A549 (cell line): ENCODE results near the gene DHX58. TPM values are rescaled to one million over a fixed set of nuclear protein-coding genes. Genes with fewer than 3 reads are reported as not detected.

Experiments used
- ATAC-seq, 2 experiments: fragments of 200-7000 bp in 1 of 2; fragments of >200 bp in 1 of 2; cut with Nextera tagmentation in 1 of 2; cut with Tn5 transposase in 1 of 2; 3 replicates each; pipeline versions ENCODE4 v1.8.0 to v1.9.1; 2018 to 2020; ENCODE audit warnings: mild to moderate bottlenecking in 1 of 2, moderate library complexity in 1 of 2
- CTCF ChIA-PET: fragments of 300-600 bp; sonication (Branson Sonifier 250); formaldehyde crosslinking; extraction: SDS; loops from one replicate; lab custom pipeline; 2021; ENCODE audit warnings: antibody characterized with exemption, inconsistent platforms; lab: Yijun Ruan, JAX
- POLR2A ChIA-PET: fragments of 350-600 bp; formaldehyde crosslinking; extraction: SDS; loops from one replicate; lab custom pipeline; 2021; ENCODE audit warnings: antibody characterized with exemption, inconsistent platforms; lab: Yijun Ruan, JAX
- DNase-seq, 2 experiments: peaks; one replicate each; pipeline versions ENCODE4 v3.0.0 to v3.0.0-alpha.2; 2011 to 2016; ENCODE audit warnings: low read depth in 1 of 2, low spot score in 1 of 2
- FAIRE-seq: peaks from 2 replicates; lab custom pipeline; 2011; peaks lifted over from hg19 to GRCh38; lab: Jason Lieb, UNC
- H3K27ac ChIP-seq, 2 experiments: fragments of >200 bp; sonication (Bioruptor Twin); formaldehyde crosslinking; 3 replicates each; pipeline ENCODE4 v1.5.1; 2016 to 2017
- H3K4me1 ChIP-seq: fragments of >200 bp; sonication (Bioruptor Twin); formaldehyde crosslinking; 3 replicates; pipeline ENCODE4 v1.6.1; 2016
- H3K4me2 ChIP-seq: fragments of >200 bp; sonication (Bioruptor Twin); formaldehyde crosslinking; 3 replicates; pipeline ENCODE4 v1.6.1; 2016
- H3K4me3 ChIP-seq: fragments of >200 bp; sonication (Bioruptor Twin); formaldehyde crosslinking; 3 replicates; pipeline ENCODE4 v1.5.1; 2016
- H3K9me3 ChIP-seq: fragments of >200 bp; sonication (Bioruptor Twin); formaldehyde crosslinking; 3 replicates; pipeline ENCODE4 v1.6.1; 2016
- BHLHE40 ChIP-seq: IDR thresholded peaks from 2 replicates; pipeline ENCODE4 v1.6.1; 2012; ENCODE audit warnings: low read depth, low read length, inconsistent platforms
- CHD4 ChIP-seq: fragments of 200-600 bp; sonication (generic); IDR thresholded peaks from 2 replicates; pipeline ENCODE4 v1.6.1; 2016; ENCODE audit warnings: antibody characterized with exemption, mild to moderate bottlenecking, borderline replicate concordance
- CTCF ChIP-seq: fragments of >200 bp; sonication (Bioruptor Twin); formaldehyde crosslinking; IDR thresholded peaks from 3 replicates; pipeline ENCODE4 v1.5.1; 2016
- EHF ChIP-seq: fragments of 250-450 bp; sonication (Bioruptor Pico); IDR thresholded peaks from 2 replicates; pipeline ENCODE4 v1.5.0; 2020; ENCODE audit warnings: mild to moderate bottlenecking
- EP300 ChIP-seq, 2 experiments: fragments of >200 bp; sonication (Bioruptor Twin); formaldehyde crosslinking; IDR thresholded peaks; 2 replicates in 1 of 2; 3 replicates in 1 of 2; pipeline ENCODE4 v1.6.1; 2016 to 2017
- ESRRA ChIP-seq: fragments of 150-350 bp; IDR thresholded peaks from 2 replicates; pipeline ENCODE4 v1.6.1; 2014; ENCODE audit warnings: mild to moderate bottlenecking, low read length, borderline replicate concordance
- FOSL2 ChIP-seq, 2 experiments: fragments of 450-650 bp in 1 of 2; fragments of >200 bp in 1 of 2; sonication (Bioruptor Twin) in 1 of 2; formaldehyde crosslinking; IDR thresholded peaks; 2 replicates each; pipeline versions ENCODE4 v1.5.0 to v1.6.1; 2016 to 2020; ENCODE audit warnings: mild to moderate bottlenecking in 1 of 2, moderate library complexity in 1 of 2
- FOXS1 ChIP-seq: fragments of 250-450 bp; sonication (Bioruptor Pico); IDR thresholded peaks from 2 replicates; pipeline ENCODE4 v1.5.0; 2020; ENCODE audit warnings: mild to moderate bottlenecking, moderate library complexity
- HDAC2 ChIP-seq: fragments of 200-600 bp; sonication (generic); IDR thresholded peaks from 2 replicates; pipeline ENCODE4 v1.6.1; 2016
- HEYL ChIP-seq: fragments of 250-450 bp; sonication (Bioruptor Pico); IDR thresholded peaks from 2 replicates; pipeline ENCODE4 v1.8.0; 2021; ENCODE audit warnings: mild to moderate bottlenecking, moderate library complexity
- KDM5A ChIP-seq: fragments of 200-600 bp; sonication (generic); IDR thresholded peaks from 2 replicates; pipeline ENCODE4 v1.6.1; 2016; ENCODE audit warnings: antibody characterized with exemption, mild to moderate bottlenecking
- MAFK ChIP-seq: fragments of 450-650 bp; IDR thresholded peaks from 2 replicates; pipeline ENCODE4 v1.6.1; 2014; ENCODE audit not compliant: partially characterized antibody
- MAX ChIP-seq: IDR thresholded peaks from 2 replicates; pipeline ENCODE4 v1.6.1; 2012
- MAZ ChIP-seq: fragments of 150-350 bp; IDR thresholded peaks from 2 replicates; pipeline ENCODE4 v1.6.1; 2014; ENCODE audit warnings: antibody characterized with exemption, low read depth, low read length, borderline replicate concordance
- MYC ChIP-seq: IDR thresholded peaks from 2 replicates; pipeline ENCODE4 v1.6.1; 2012; ENCODE audit warnings: mild to moderate bottlenecking, inconsistent platforms, low read length, improper control_type of control experiment, borderline replicate concordance
- NFE2L2 ChIP-seq: fragments of 150-350 bp; conservative IDR thresholded peaks from 2 replicates; pipeline ENCODE4 v1.6.1; 2014; ENCODE audit warnings: low read length
- NPAS2 ChIP-seq: fragments of 250-450 bp; sonication (Bioruptor Pico); IDR thresholded peaks from 2 replicates; pipeline ENCODE4 v1.8.0; 2022; ENCODE audit warnings: mild to moderate bottlenecking, moderate library complexity, borderline replicate concordance
- NR3C1 ChIP-seq: fragments of >200 bp; sonication (Bioruptor Twin); formaldehyde crosslinking; IDR thresholded peaks from 3 replicates; pipeline ENCODE4 v1.6.1; 2017
- POLR2AphosphoS2 ChIP-seq: conservative IDR thresholded peaks from 2 replicates; pipeline ENCODE4 v1.6.1; 2012; ENCODE audit warnings: low read length, improper control_type of control experiment, inconsistent platforms
- RAD21 ChIP-seq, 2 experiments: fragments of >200 bp in 1 of 2; sonication (Bioruptor Twin) in 1 of 2; formaldehyde crosslinking in 1 of 2; IDR thresholded peaks in 1 of 2; conservative IDR thresholded peaks in 1 of 2; 2 replicates in 1 of 2; 3 replicates in 1 of 2; pipeline ENCODE4 v1.6.1; 2012 to 2018; ENCODE audit warnings: inconsistent platforms in 1 of 2
- RNF2 ChIP-seq: fragments of 200-600 bp; sonication (generic); IDR thresholded peaks from 2 replicates; pipeline ENCODE4 v1.6.1; 2016; ENCODE audit warnings: low read depth, mild to moderate bottlenecking, antibody characterized with exemption, moderate library complexity, borderline replicate concordance
- TP53 ChIP-seq: fragments of 250-450 bp; sonication (Bioruptor Pico); IDR thresholded peaks from 2 replicates; pipeline ENCODE4 v1.5.0; 2021; ENCODE audit warnings: mild to moderate bottlenecking, moderate library complexity
- ZFP36 ChIP-seq: fragments of 450-650 bp; IDR thresholded peaks from 2 replicates; pipeline ENCODE4 v1.6.1; 2014; ENCODE audit warnings: borderline replicate concordance; ENCODE audit not compliant: partially characterized antibody
- ZNF302 ChIP-seq: fragments of 250-450 bp; sonication (Bioruptor Pico); IDR thresholded peaks from 2 replicates; pipeline ENCODE4 v1.9.0; 2021; ENCODE audit warnings: inconsistent platforms, mild to moderate bottlenecking, moderate library complexity
- WGBS: methylation state at CpG from one replicate; pipeline ENCODE4 v1.1.6; 2017; ENCODE audit errors: missing lambda C conversion rate; 5-methylcytosine and 5-hydroxymethylcytosine counted together
- polyA plus RNA-seq, 4 experiments: library from polyadenylated mRNA; depleted of rRNA in 3 of 4; stranded (reverse); fragments of >200 nt; fragmentation: RNase III in 1 of 4; extraction: RNeasy Plus Mini Kit Qiagen cat#74134 plus additional on column Dnase treatment in 1 of 4; gene quantifications; 2 replicates in 3 of 4; 3 replicates in 1 of 4; pipeline ENCODE4 v1.2.3, GENCODE V29; 2011 to 2017
- TF ChIP-seq, protein P1 (sequence below): IDR thresholded peaks from 2 replicates; pipeline ENCODE4 v1.6.1; 2012; ENCODE audit warnings: low read depth, borderline replicate concordance
- TF ChIP-seq, protein P2 (sequence below): fragments of 200-600 bp; sonication (generic); IDR thresholded peaks from 2 replicates; pipeline ENCODE4 v1.6.1; 2016; ENCODE audit warnings: antibody characterized with exemption, mild to moderate bottlenecking, moderate library complexity
- TF ChIP-seq, protein P3 (sequence below): fragments of >200 bp; sonication (Bioruptor Twin); formaldehyde crosslinking; IDR thresholded peaks from 3 replicates; pipeline ENCODE4 v1.6.1; 2016

Gene DHX58
- polyA plus RNA-seq, 2 of the 4 experiments (the other 2 are of a cell fraction) = 0.37 to 0.59 TPM

DNA sequence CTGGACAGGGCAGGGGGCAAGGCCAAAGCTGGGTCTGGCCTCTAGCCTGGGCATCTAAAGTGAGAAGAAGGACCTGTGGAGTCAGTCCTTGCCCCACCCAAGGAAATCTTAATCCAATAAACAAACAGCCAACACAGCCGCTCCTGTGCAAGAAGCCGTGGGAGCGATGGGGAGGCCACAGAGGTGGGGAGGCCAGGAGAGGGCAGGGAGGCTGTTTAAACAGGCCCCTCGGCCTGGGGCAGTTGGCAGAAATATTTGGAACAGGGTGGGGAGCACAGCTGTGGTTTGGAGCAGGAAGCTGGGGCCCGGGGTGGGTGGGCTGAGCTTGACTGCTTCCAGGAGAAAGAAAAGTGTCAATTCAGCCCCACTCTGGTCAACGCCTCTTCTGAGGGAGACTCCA lies 19.6 kb downstream of the DHX58 start:
- H3K27ac ChIP-seq = no peak overlapping the region
- TF ChIP-seq, protein P1, sequence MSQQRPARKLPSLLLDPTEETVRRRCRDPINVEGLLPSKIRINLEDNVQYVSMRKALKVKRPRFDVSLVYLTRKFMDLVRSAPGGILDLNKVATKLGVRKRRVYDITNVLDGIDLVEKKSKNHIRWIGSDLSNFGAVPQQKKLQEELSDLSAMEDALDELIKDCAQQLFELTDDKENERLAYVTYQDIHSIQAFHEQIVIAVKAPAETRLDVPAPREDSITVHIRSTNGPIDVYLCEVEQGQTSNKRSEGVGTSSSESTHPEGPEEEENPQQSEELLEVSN = no peak
- TF ChIP-seq CHD4 = no peak
- TF ChIP-seq CTCF = no peak
- TF ChIP-seq TP53 (CRISPR knock-in tag) = no peak
- no peak for TF ChIP-seq HEYL
- no peak for TF ChIP-seq EP300 (IDR thresholded peaks at IDR 0.05)
- no peak for TF ChIP-seq KDM5A
- TF ChIP-seq BHLHE40 = no peak
- no peak for TF ChIP-seq MAZ
- TF ChIP-seq EHF (CRISPR knock-in tag) = no peak
- no peak for TF ChIP-seq FOSL2 (IDR thresholded peaks at IDR 0.05)
- no peak for TF ChIP-seq FOSL2 (CRISPR knock-in tag; IDR thresholded peaks at IDR 0.05)
- TF ChIP-seq POLR2AphosphoS2 = no peak
- no peak for TF ChIP-seq NR3C1
- TF ChIP-seq NFE2L2 = no peak
- TF ChIP-seq, protein P2, sequence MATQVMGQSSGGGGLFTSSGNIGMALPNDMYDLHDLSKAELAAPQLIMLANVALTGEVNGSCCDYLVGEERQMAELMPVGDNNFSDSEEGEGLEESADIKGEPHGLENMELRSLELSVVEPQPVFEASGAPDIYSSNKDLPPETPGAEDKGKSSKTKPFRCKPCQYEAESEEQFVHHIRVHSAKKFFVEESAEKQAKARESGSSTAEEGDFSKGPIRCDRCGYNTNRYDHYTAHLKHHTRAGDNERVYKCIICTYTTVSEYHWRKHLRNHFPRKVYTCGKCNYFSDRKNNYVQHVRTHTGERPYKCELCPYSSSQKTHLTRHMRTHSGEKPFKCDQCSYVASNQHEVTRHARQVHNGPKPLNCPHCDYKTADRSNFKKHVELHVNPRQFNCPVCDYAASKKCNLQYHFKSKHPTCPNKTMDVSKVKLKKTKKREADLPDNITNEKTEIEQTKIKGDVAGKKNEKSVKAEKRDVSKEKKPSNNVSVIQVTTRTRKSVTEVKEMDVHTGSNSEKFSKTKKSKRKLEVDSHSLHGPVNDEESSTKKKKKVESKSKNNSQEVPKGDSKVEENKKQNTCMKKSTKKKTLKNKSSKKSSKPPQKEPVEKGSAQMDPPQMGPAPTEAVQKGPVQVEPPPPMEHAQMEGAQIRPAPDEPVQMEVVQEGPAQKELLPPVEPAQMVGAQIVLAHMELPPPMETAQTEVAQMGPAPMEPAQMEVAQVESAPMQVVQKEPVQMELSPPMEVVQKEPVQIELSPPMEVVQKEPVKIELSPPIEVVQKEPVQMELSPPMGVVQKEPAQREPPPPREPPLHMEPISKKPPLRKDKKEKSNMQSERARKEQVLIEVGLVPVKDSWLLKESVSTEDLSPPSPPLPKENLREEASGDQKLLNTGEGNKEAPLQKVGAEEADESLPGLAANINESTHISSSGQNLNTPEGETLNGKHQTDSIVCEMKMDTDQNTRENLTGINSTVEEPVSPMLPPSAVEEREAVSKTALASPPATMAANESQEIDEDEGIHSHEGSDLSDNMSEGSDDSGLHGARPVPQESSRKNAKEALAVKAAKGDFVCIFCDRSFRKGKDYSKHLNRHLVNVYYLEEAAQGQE = no peak
- TF ChIP-seq MAFK = no peak
- FAIRE-seq (no peak), DNase-seq (no peak), ATAC-seq (no peak)
- no peaks in the 10 kb centered on the region for H3K9me3 ChIP-seq
- H3K4me1 ChIP-seq = 0 out of 3 replicates have a peak, but pooled peaks cover 3% of the 10 kb centered on the region
- H3K4me2 ChIP-seq = no peak overlapping the region
- WGBS = 58% methylated on average over 6 of the region's 6 CpGs
- ChIA-PET POLR2A (no interaction called here), CTCF (interaction anchor here (0.6 to 39.5 kb wide), 7 partner anchors 8 to 435 kb away, joined by 3 to 658 read pairs (median 7); partner anchors contain the start of genes DNAJC7 and NKIRAS2)
- no peak overlapping the region for H3K4me3 ChIP-seq

GRCh38 chr17:42090964-42091790 lies 21.3 kb downstream of the DHX58 start:
- ChIA-PET CTCF (interaction anchor here (0.8 to 39.5 kb wide), 11 partner anchors 10 to 132 kb away, joined by 3 to 658 read pairs (median 7); partner anchors contain the start of genes DNAJC7, KAT2A and NKIRAS2), POLR2A (no interaction called here)
- no peak overlapping the region for H3K4me3 ChIP-seq
- TF ChIP-seq FOXS1 (no peak), RNF2 (no peak), TP53 (CRISPR knock-in tag) (no peak), RAD21 (conservative IDR thresholded peaks at IDR 0.05 in 1 of 2, IDR thresholded peaks at IDR 0.05 in 1 of 2) (no peak), HDAC2 (no peak), MYC (no peak), ZNF302 (CRISPR knock-in tag) (no peak), KDM5A (no peak), ESRRA (no peak), NPAS2 (CRISPR knock-in tag) (no peak), ZFP36 (no peak), MAX (no peak)
- TF ChIP-seq, protein P3, sequence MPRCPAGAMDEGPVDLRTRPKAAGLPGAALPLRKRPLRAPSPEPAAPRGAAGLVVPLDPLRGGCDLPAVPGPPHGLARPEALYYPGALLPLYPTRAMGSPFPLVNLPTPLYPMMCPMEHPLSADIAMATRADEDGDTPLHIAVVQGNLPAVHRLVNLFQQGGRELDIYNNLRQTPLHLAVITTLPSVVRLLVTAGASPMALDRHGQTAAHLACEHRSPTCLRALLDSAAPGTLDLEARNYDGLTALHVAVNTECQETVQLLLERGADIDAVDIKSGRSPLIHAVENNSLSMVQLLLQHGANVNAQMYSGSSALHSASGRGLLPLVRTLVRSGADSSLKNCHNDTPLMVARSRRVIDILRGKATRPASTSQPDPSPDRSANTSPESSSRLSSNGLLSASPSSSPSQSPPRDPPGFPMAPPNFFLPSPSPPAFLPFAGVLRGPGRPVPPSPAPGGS = no peak

More at GRCh38 chr17:42090964-42091790, 21.3 kb downstream of the DHX58 start:
- ATAC-seq (0 out of 6 replicates have a peak, but pooled peaks of 1 of the 2 experiments have one; percentile 10), DNase-seq (no peak), FAIRE-seq (no peak)
- Histone ChIP-seq H3K27ac (no peak overlapping the region), H3K9me3 (no peaks in the 10 kb centered on the region), H3K4me1 (0 out of 3 replicates have a peak, but pooled peaks cover 3% of the 10 kb centered on the region), H3K4me2 (no peak overlapping the region)
- 86% methylated on average over 8 of the region's 8 CpGs for WGBS
